Sigmoid colon (tissue), 4 donors: ENCODE data around the gene PXDN.

Source experiments
- CTCF ChIP-seq, 4 experiments: fragments of 450-650 bp in 3 of 4; fragments of 200-600 bp in 1 of 4; IDR thresholded peaks; one replicate each; pipeline ENCODE4 v1.5.1; 2016 to 2019; ENCODE audit warnings: antibody characterized with exemption in 4 of 4, mild to moderate bottlenecking in 3 of 4, moderate library complexity in 2 of 4
- EP300 ChIP-seq, 4 donors: sonication (generic); formaldehyde crosslinking; IDR thresholded peaks; one replicate each; pipeline ENCODE4 v1.6.1; 2017; ENCODE audit warnings: antibody characterized with exemption in 4 of 4
- POLR2AphosphoS5 ChIP-seq, 4 donors: sonication (generic); formaldehyde crosslinking; IDR thresholded peaks; one replicate each; pipeline ENCODE4 v1.6.1; 2017; ENCODE audit warnings: antibody characterized with exemption in 4 of 4

GRCh38 chr2:1670636-1671035 is 73.7 kb downstream of the PXDN start:
- TF ChIP-seq CTCF (IDR thresholded peaks at IDR 0.05) (no peak), POLR2AphosphoS5 (IDR thresholded peaks at IDR 0.05) (no peak), EP300 (IDR thresholded peaks at IDR 0.05) (no peak)
